ENCODE results near the gene ZNF547.

The ZNF547 gene

GRCh38 chr19:57362997-57363687 is at the start of gene ZNF547, which contains the start of gene TRAPPC2B:
Gene ZNF547 (plus strand): TSS chr19:57363551. CDS start chr19:57368556, 5,005 bp downstream.
Gene TRAPPC2B (plus strand): TSS chr19:57363551. CDS start chr19:57364834, 1,283 bp downstream.
- peak; percentile 98 for DNase-seq (ENCODE audit: low spot score)

DNA sequence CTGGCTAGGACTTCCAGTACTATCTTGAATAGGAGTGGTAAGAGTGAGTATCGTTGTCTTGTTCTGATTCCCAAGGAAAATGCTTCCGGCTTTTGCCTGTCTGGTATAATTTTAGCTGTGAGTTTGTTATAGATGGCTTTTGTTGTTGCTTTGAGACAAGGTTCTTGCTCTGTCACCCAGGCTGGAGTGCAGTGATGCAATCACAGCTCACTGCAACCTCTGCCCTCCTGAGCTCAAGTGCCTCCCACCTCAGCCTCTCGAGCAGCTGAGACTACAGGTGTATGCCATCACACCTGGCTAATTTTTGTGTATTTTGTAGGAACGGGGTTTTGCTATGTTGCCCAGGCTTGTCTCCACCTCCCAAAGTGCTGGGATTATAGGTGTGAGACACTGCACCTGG is 49.2 kb upstream of the ZNF547 start:
- no peak for DNase-seq (ENCODE audit: low spot score)

DNA sequence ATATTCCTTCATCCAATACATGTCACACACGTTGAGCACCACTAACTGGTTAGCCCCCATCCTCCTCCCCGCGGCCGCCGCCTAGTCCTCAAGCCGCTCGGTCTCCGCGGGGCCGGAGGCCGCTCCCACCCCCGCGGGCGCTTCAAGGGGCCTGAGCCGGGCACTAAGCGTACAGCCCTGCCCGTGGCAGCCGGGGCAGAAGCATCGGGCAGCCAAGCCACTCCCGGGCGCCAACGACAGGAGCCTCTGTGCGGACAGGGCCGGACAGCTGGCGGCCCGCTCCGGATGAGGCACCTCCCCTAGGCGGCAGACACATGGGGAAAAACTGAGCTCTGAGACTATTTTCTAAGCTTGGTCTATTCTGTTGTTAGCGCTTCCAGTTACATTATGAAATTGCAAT is 45.8 kb upstream of the ZNF547 start:
- DNase-seq (ENCODE audit: low spot score): no peak

DNA sequence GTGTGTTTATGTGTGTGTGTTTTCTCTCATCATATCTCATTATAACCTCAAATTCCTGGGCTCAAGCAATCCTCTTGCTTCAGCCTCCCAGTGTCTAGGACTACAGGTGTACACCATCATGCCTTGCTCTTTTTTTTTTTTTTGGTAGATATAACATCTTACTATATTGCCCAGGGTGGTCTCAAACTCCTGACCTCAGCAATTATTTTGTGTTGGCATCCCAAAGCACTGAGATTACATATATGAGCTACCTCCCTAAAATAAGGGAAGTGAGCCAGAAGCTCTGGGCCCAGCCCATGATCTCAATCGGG is 43.5 kb upstream of the ZNF547 start:
- no peak for DNase-seq (ENCODE audit: low spot score)

DNA sequence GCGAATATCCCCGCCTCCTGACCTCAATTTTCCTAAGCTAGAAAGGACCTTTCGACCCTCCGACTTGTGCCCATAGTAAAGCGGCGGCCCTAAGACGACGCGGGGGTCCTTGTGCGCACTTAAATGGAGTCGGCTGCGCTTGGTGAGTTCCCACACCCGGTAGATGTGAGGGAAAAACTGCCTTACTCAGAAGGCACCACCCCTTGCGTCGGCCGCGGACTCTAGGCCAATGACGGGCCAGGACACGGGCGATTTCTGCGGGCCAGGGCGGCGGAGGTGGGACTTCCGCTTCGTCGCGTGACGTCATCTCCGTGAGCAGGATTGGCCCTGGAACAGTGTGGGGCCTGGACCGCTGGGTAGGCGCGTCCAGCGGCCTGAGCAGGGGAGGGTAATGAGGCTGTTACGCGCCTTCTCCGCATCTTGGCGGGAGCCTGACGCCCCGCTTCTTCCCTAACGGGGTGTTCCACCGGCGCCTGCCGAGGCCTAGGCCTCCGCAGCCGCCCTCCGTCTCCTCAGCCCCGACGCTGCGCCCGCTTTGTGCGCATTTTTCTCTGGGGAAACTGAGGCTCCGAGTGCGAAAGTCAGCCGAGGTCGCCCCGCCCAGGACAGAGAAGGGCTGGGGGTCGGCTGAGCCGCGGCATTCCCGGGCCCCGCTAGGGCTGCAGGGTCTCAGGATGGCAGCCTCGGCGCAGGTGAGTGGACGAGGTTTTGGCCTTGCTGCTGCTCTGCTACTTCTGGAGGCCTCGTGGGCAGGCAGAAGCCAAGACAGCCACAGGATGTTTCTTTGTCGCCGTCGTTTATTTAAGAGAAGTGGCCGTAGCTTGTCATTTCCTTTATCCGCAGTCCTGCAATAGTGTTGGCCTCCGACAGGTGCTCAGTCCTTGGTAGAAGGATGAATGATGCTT is 42.9 kb upstream of the ZNF547 start, which contains the start of gene ZNF543:
Gene ZNF543, plus strand, starts transcription at position 293 of the 905 bp plus-strand sequence. Its CDS starts 382 bp downstream, at position 675.
- DNase-seq (ENCODE audit: low spot score): peak; percentile 93

DNA sequence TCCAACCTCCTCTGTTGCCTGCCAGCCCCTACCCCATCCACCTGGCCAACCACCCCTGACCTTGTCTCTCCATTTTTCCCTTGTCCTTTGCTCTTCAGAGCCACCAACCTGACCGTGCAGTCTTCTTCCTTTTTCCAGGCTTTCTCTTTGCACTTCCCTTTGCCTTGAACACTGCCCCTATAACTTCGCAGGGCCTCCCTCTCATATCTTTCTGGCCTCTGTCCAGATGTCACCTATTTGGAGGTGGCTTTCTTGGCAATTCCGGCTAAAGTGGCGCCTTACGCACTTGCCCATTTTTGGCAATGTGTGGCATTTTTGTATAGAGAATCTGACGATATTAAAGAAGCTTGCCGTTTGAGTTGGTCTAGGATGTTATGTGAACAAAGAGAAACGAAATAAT is 42.2 kb upstream of the ZNF547 start:
- no peak for DNase-seq (ENCODE audit: low spot score)

DNA sequence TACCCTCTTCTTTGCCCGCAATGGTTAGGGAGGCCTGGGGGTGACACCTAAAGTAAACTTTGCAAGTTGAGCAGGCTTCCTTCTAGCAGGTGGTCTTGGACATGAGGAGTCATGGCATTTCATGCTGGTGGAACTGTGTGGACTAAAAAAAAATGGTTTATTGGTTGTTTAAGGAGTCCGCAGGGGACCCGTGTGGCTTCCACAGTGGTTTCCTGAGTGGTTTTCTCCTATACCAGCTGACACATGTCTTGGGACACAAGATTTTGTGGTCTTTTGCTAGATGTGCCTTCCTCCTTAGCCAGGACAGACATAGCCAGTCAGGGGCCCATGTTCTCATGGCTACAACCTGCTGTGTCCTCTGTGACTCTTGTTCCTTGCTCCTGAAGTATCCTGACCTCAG is 41.6 kb upstream of the ZNF547 start:
- DNase-seq (ENCODE audit: low spot score): no peak

DNA sequence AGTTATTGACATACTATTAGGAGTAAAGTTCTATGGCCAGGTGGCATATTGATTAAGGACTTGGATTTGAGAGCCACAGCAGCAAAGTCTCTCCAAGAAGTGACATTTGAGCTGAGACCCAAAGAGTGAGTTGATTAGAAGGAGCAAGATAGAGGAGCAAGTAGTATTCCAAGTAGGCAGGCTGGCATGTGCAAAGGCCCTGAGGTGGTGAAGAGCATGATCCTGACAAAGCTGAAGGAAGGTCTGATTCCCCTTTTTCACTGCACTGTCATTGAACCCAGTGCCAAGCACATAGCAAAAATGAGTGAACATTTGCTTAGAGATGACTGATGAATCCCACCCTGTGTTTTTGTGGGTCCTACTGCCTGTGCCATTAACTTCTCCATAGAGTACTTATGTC is 38.4 kb upstream of the ZNF547 start:
- no peak for DNase-seq (ENCODE audit: low spot score)

DNA sequence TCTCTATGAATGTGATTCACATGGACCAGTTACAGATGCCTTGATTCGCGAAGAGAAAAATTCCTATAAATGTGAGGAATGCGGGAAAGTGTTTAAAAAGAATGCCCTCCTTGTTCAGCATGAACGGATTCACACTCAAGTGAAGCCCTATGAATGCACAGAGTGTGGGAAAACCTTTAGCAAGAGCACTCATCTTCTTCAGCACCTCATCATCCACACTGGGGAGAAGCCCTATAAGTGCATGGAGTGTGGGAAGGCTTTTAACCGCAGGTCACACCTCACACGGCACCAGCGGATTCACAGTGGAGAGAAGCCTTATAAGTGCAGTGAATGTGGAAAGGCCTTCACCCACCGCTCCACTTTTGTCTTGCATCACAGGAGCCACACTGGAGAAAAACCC is 35.4 kb upstream of the ZNF547 start:
- DNase-seq (ENCODE audit: low spot score): no peak

DNA sequence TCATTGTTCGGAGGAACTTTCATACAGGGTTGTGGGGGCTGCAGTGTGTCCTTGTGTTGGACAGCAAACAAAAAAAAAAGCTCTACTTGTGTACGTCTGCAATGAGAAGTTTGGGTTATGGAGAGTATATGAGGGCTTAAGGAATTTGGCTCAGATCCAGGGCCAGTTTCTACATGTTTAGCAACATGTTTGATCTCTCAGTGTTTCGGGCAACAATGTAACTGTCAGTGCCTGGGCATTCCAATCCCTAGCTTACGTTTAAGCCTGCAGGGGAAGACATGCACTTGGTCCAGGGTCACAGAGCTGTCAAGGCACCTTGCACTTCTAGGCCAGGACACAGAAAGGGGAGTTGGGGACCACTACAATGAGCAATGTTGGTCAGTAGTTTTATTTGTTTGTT is 29.2 kb upstream of the ZNF547 start:
- no peak for DNase-seq (ENCODE audit: low spot score)

GRCh38 chr19:57338877-57339276 is 24.5 kb upstream of the ZNF547 start:
- no peak for DNase-seq (ENCODE audit: low spot score)

DNA sequence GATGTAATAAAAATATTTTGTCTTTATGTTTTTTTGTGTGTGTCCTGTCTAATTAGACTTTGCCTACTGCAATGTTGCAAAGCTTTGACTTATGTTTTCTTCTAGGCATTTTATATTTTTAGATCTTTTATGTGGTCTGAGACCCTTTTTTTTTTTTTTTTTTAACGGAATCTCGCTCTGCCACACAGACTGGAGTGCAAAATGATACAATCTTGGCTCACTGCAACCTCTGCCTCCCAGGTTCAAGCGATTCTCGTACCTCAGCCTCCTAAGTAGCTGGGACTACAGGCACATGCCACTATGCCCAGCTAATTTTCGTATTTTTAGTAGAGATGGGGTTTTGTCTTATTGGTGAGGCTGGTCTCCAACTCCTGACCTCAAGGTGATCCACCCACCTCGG is 20.8 kb upstream of the ZNF547 start:
- no peak for DNase-seq (ENCODE audit: low spot score)

DNA sequence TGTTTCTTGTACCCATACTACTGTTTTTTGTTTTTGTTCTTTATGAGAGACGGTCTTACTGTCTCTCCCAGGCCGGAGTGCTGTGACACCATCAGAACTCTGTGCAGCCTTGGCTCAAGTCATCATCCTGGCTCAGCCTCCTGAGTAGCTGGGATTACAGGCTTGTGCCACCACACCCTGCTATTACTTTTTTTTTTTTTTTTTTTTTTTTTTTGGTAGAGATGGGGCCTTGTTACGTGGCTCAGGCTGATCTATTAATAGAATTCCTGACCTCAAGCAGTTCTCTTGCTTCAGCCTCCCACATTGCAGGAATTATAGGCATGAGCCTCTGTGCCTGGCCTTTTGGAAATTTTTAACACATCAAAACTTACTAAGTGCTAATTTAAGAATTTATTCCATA is 15.2 kb upstream of the ZNF547 start:
- no peak for DNase-seq (ENCODE audit: low spot score)

GRCh38 chr19:57350877-57351805 is 12.2 kb upstream of the ZNF547 start, which contains the start of gene ZNF304:
Gene ZNF304 (plus strand): TSS chr19:57351271. CDS start chr19:57351665, 394 bp downstream.
- DNase-seq (ENCODE audit: low spot score): peak; percentile 84

DNA sequence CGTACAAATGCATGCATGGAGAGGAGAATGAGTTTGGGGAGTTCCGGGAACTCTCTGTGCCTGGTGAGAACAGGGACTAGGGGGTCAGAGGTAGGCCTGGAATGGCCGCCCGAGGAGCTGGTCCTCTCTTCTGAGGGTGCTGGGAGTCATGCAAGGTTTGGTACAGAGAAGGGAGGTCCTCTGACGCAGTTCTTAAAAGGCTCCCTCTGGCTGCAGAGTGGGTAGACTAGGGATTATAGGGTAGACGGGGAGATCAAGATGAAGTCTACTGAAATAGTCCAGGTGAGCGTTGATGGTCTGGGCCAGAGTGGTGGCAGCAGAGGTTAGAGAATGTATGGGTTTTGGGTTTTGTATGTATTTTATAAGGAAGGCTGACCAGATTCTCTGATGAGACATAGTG is 11.5 kb upstream of the ZNF547 start:
- DNase-seq (ENCODE audit: low spot score): no peak

- no peak for DNase-seq (ENCODE audit: low spot score)
These were observed 7.4 kb upstream of the ZNF547 start for GRCh38 chr19:57355916-57356315.

- DNase-seq (ENCODE audit: low spot score): no peak
These were observed 5.9 kb upstream of the ZNF547 start for GRCh38 chr19:57357406-57357805.

DNA sequence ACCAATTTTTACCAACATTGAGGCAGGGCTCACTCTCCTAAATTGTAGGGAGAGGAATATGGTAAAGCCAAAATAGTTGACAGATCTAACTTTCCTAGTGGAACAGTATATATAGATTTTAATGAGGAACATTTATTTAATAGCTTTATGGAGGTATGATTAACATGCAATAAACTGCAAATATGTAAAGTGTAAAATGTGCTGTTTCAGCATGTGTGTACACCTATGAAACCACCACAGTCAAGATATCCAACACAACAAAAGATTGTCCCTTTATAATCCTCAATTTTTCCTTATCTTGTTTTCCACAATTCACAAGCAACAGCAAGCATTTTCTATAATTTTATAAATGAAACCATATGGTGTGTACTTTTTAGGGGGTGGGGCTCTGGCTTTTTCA is 4.1 kb upstream of the ZNF547 start:
- DNase-seq (ENCODE audit: low spot score): no peak

DNA sequence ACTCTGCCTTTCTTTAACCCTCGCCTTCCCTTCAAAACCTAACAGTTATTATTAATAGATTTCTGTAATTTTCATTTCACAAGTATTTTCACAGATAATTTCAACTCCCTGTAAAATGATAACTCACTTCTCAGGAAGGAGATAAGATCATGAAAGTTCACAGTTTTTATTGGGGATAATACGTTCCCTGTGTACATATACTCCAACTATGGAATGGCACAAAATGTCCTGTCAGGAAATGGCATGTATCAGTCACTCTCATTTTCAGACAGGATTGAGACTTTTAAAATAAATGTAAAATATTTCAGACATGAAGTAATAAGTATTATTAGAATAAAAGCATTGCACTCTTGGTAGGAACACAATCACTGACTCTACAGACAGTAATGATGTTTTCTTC is 932 bp upstream of the ZNF547 start:
- no peak for DNase-seq (ENCODE audit: low spot score)

DNA sequence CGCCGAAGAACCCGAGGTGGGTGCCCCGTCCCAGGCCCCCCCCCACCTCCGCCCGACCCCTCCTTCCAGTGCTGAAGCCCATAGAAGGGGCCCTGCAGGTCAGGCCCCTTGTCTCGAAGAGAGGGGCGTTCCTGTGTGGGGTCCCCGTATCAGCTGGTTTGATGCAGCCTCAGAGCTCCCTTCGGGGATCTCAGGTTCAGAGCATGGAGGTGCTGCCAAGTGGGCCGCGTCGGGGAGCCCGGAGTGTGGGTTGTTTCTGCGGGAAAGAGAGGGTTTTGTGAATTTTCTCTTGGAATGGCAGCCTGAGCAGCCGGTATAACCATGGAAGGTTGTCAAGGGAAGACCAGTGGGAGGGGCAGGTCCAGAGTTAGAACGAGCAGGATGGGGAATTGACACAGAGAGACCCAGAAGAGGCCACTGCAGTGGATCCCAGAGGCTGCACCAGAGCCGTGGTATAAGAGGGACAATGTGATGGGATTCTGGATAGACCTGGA is 384 bp downstream of the ZNF547 start:
- DNase-seq (ENCODE audit: low spot score): no peak

DNA sequence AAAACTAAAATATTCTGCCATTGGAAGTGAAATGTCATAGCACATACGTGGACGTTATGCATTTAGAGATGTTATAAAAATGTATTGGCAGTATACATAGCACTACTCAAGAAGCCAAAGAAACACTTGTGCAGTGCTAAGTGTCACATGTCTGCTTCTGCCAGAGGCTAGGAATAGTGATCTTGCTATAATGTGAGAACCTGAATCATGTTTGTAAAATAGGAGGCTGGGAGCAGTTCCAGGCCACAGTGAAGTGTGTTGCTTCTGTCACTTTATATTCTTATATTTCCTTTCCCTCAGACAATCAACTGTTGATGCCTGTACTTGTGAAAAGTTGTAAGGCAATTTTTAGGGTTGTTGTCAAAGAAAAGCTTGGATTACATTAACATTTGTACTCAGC is 3.4 kb downstream of the ZNF547 start:
- DNase-seq (ENCODE audit: low spot score): no peak

DNA sequence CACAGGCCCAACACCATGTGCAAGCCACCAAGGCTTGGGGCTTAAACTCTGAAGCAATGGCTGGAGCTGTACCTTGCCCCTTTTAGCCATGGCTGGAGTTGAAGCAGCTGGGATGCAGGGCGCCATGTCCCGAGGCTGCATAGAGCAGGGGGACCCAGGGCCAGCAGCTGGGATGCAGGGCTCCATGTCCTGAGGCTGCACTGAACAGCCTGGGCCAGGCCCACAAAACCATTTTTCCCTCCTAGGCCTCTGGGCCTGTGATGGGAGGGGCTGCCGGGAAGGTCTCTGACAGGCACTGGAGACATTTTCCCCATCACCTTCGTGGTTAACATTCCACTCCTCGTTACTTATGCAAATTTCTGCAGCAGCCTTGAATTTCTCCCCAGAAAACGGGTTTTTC is 10.8 kb downstream of the ZNF547 start:
- DNase-seq (ENCODE audit: low spot score): no peak

Data from CD4-positive, alpha-beta T cell treated with Interleukin-15 for 4 hours (primary cell).